ENCODE results near the gene PELI2.

The PELI2 gene

GRCh38 chr14:56117765-56118610 lies at the start of gene PELI2:
Gene PELI2 (plus strand): TSS chr14:56118411. CDS start chr14:56118661, 250 bp downstream.
- DNase-seq (ENCODE audit: low spot score): peak; percentile 83

- DNase-seq (ENCODE audit: low spot score): no peak
These were observed 44.4 kb upstream of the PELI2 start for GRCh38 chr14:56073799-56074198.

GRCh38 chr14:56075301-56075700 lies 42.9 kb upstream of the PELI2 start:
- no peak for DNase-seq (ENCODE audit: low spot score)

- no peak for DNase-seq (ENCODE audit: low spot score)
These were observed 37.1 kb upstream of the PELI2 start for GRCh38 chr14:56081139-56081538.

GRCh38 chr14:56082880-56083279 lies 35.3 kb upstream of the PELI2 start:
- DNase-seq (ENCODE audit: low spot score): no peak

GRCh38 chr14:56085471-56085870 lies 32.7 kb upstream of the PELI2 start:
- no peak for DNase-seq (ENCODE audit: low spot score)

- DNase-seq (ENCODE audit: low spot score): no peak
These were observed 30.3 kb upstream of the PELI2 start for GRCh38 chr14:56087671-56088471.

GRCh38 chr14:56088941-56089340 lies 29.3 kb upstream of the PELI2 start:
- no peak for DNase-seq (ENCODE audit: low spot score)

GRCh38 chr14:56092763-56093162 lies 25.4 kb upstream of the PELI2 start:
- DNase-seq (ENCODE audit: low spot score): no peak

- DNase-seq (ENCODE audit: low spot score): no peak
These were observed 24.1 kb upstream of the PELI2 start for GRCh38 chr14:56094076-56094475.

GRCh38 chr14:56098021-56098420 lies 20.2 kb upstream of the PELI2 start:
- DNase-seq (ENCODE audit: low spot score): no peak

GRCh38 chr14:56099081-56099797 lies 19.0 kb upstream of the PELI2 start:
- DNase-seq (ENCODE audit: low spot score): no peak

- DNase-seq (ENCODE audit: low spot score): no peak
These were observed 17.7 kb upstream of the PELI2 start for GRCh38 chr14:56100556-56100955.

- no peak for DNase-seq (ENCODE audit: low spot score)
These were observed 15.3 kb upstream of the PELI2 start for GRCh38 chr14:56102941-56103340.

- no peak for DNase-seq (ENCODE audit: low spot score)
These were observed 10.6 kb upstream of the PELI2 start for GRCh38 chr14:56107615-56108014.

GRCh38 chr14:56108057-56108456 lies 10.2 kb upstream of the PELI2 start:
- no peak for DNase-seq (ENCODE audit: low spot score)

GRCh38 chr14:56112781-56113180 lies 5.4 kb upstream of the PELI2 start:
- no peak for DNase-seq (ENCODE audit: low spot score)

- no peak for DNase-seq (ENCODE audit: low spot score)
These were observed 2.8 kb upstream of the PELI2 start for GRCh38 chr14:56115334-56115870.

- no peak for DNase-seq (ENCODE audit: low spot score)
These were observed 2.0 kb upstream of the PELI2 start for GRCh38 chr14:56115976-56116893.

GRCh38 chr14:56118611-56119181 lies 485 bp downstream of the PELI2 start:
- peak; percentile 63 for DNase-seq (ENCODE audit: low spot score)
